K562 (cell line): ENCODE results near the gene MRPS5. TPM values are rescaled to one million over a fixed set of nuclear protein-coding genes. Genes with fewer than 3 reads are reported as not detected.

Experiments
- CBX3 ChIP-seq, 2 experiments: IDR thresholded peaks; 1 replicate in 1 of 2; 2 replicates in 1 of 2; pipeline ENCODE4 v1.6.1; 2012; ENCODE audit warnings: inconsistent platforms in 2 of 2, low read length in 2 of 2, borderline replicate concordance in 1 of 2, control low read depth in 1 of 2
- CBX5 ChIP-seq: IDR thresholded peaks from 2 replicates; pipeline ENCODE4 v1.6.1; 2014; ENCODE audit warnings: low read depth, borderline replicate concordance
- CHD1 ChIP-seq: fragments of 200-600 bp; sonication (generic); IDR thresholded peaks from one replicate; pipeline ENCODE4 v1.6.1; 2012; ENCODE audit warnings: mild to moderate bottlenecking, moderate library complexity, low read length, inconsistent platforms
- CREM ChIP-seq: IDR thresholded peaks from 2 replicates; pipeline ENCODE4 v1.6.1; 2014; ENCODE audit warnings: antibody characterized with exemption, low read depth
- E2F6 ChIP-seq, 2 experiments: IDR thresholded peaks; 2 replicates each; pipeline ENCODE4 v1.6.1; 2011; ENCODE audit warnings: borderline replicate concordance in 1 of 2, control low read depth in 1 of 2, low read depth in 1 of 2, low read length in 1 of 2, mild to moderate bottlenecking in 1 of 2, mixed read lengths in 1 of 2, moderate library complexity in 1 of 2; ENCODE audit not compliant: insufficient read depth in 1 of 2, insufficient read length in 1 of 2, poor library complexity in 1 of 2, severe bottlenecking in 1 of 2; ENCODE audit errors: extremely low read depth in 1 of 2
- GABPB1 ChIP-seq: sonication (generic); formaldehyde crosslinking; IDR thresholded peaks from 2 replicates; pipeline ENCODE4 v1.8.0; 2022; ENCODE audit warnings: mild to moderate bottlenecking, missing genetic modification reagents
- MLX ChIP-seq, 2 experiments: fragments of 450-650 bp in 1 of 2; sonication (generic) in 1 of 2; formaldehyde crosslinking; conservative IDR thresholded peaks; 2 replicates each; pipeline versions ENCODE4 v1.4.0 to v1.8.1; 2020 to 2022; ENCODE audit warnings: mild to moderate bottlenecking in 1 of 2, missing genetic modification reagents in 1 of 2
- MNT ChIP-seq, 2 experiments: fragments of 450-650 bp; conservative IDR thresholded peaks; 2 replicates each; pipeline ENCODE4 v1.6.1; 2017; ENCODE audit warnings: mild to moderate bottlenecking in 2 of 2, moderate library complexity in 2 of 2
- PBX2 ChIP-seq, 2 experiments: IDR thresholded peaks in 1 of 2; conservative IDR thresholded peaks in 1 of 2; 2 replicates each; pipeline ENCODE4 v1.6.1; 2016; ENCODE audit warnings: low read depth in 2 of 2, mild to moderate bottlenecking in 1 of 2, missing compliant biosample characterization in 1 of 2, missing genetic modification characterization in 1 of 2, moderate library complexity in 1 of 2
- RB1 ChIP-seq: fragments of 450-650 bp; IDR thresholded peaks from 2 replicates; pipeline ENCODE4 v1.6.1; 2017; ENCODE audit warnings: low read depth, mild to moderate bottlenecking
- RBBP5 ChIP-seq: fragments of 200-600 bp; sonication (generic); IDR thresholded peaks from 2 replicates; pipeline ENCODE4 v1.6.1; 2012; ENCODE audit warnings: borderline replicate concordance, mild to moderate bottlenecking, low read length, control low read depth, inconsistent platforms; ENCODE audit not compliant: insufficient read depth, poor library complexity, severe bottlenecking
- RBM14 ChIP-seq: fragments of 200-400 bp; formaldehyde crosslinking; IDR thresholded peaks from 2 replicates; pipeline ENCODE4 v1.6.1; 2018; ENCODE audit warnings: low read depth, mild to moderate bottlenecking, low read length, moderate library complexity, borderline replicate concordance; ENCODE audit not compliant: insufficient read depth
- RBM25 ChIP-seq: fragments of 200-400 bp; formaldehyde crosslinking; IDR thresholded peaks from 2 replicates; pipeline ENCODE4 v1.6.1; 2018; ENCODE audit warnings: low read length, low read depth, moderate library complexity; ENCODE audit not compliant: severe bottlenecking
- SP1 ChIP-seq: sonication (generic); formaldehyde crosslinking; IDR thresholded peaks from 2 replicates; pipeline ENCODE4 v1.8.1; 2022; ENCODE audit warnings: mild to moderate bottlenecking, missing genetic modification reagents
- ZFP36 ChIP-seq: fragments of 150-350 bp; IDR thresholded peaks from 2 replicates; pipeline ENCODE4 v1.6.1; 2018; ENCODE audit warnings: low read length, low read depth; ENCODE audit not compliant: partially characterized antibody
- ZFX ChIP-seq: sonication (generic); formaldehyde crosslinking; IDR thresholded peaks from 2 replicates; pipeline ENCODE4 v1.8.0; 2022; ENCODE audit warnings: mild to moderate bottlenecking, missing genetic modification reagents, moderate library complexity
- ZNF23 ChIP-seq: fragments of 250-450 bp; sonication (Bioruptor Pico); IDR thresholded peaks from 2 replicates; pipeline ENCODE4 v1.4.0; 2020; ENCODE audit warnings: mild to moderate bottlenecking
- polyA plus RNA-seq, 8 experiments: library from polyadenylated mRNA; depleted of rRNA in 4 of 8; stranded (reverse) in 5 of 8; unstranded in 3 of 8; fragments of >200 nt; fragmentation: Nextera tagmentation in 2 of 8; fragmentation: Illumina TruSeq in 1 of 8; extraction: Ambion mirVana in 2 of 8; extraction: Trizol in 1 of 8; gene quantifications; 2 replicates each; pipeline versions ENCODE4 v1.2.1 to v1.2.3, GENCODE V29; 2011 to 2014; ENCODE audit warnings: inconsistent platforms in 1 of 8, missing spikeins in 1 of 8
- total RNA-seq, 7 experiments: library from RNA; depleted of rRNA in 6 of 7; stranded (reverse); fragments of >200 nt in 6 of 7; fragmentation: Illumina TruSeq in 2 of 7; extraction: Trizol in 2 of 7; gene quantifications; 2 replicates each; pipeline versions ENCODE4 v1.2.1 to v1.2.3, GENCODE V29; 2011 to 2021; ENCODE audit warnings: low replicate concordance in 1 of 7

Gene MRPS5
- total and polyA plus RNA-seq, 9 of the 15 experiments (the other 6 are each of a cell fraction or from before 2014, with no cell fraction given): 85.0 to 162 (median 118) TPM

- TF ChIP-seq RBBP5 (peak; percentile 98), CREM (peak; percentile 29; the same call in 1 of the 2 replicates), CBX3 (IDR thresholded peaks at IDR 0.05; ENCODE audit: borderline replicate concordance in 1 of 2, low read length in 2 of 2) (peak in 1 of 2 experiments; percentile 52; a peak in 1 of 3 replicates), SP1 (CRISPR knock-in tag) (peak; percentile 76), RBM25 (peak; percentile 99), CHD1 (peak; percentile 36), RBM14 (no peak), MNT (conservative IDR thresholded peaks at IDR 0.05) (peak; percentile 35 to 79; a peak in 3 of 4 replicates), MLX (CRISPR knock-in tag; conservative IDR thresholded peaks at IDR 0.05) (no peak), CBX5 (0 out of 2 replicates have a peak, but pooled peaks have one; percentile 34), GABPB1 (CRISPR knock-in tag) (peak; percentile 75), PBX2 (CRISPR knock-in tag; IDR thresholded peaks at IDR 0.05; ENCODE audit: low read depth) (no peak), PBX2 (tag; conservative IDR thresholded peaks at IDR 0.05; ENCODE audit: low read depth) (no peak), ZFX (peak; percentile 95), ZFP36 (peak; percentile 97), ZNF23 (CRISPR knock-in tag) (no peak), E2F6 (IDR thresholded peaks at IDR 0.05; ENCODE audit: borderline replicate concordance in 1 of 2, extremely low read depth in 1 of 2, insufficient read depth in 1 of 2, insufficient read length in 1 of 2, low read depth in 1 of 2, low read length in 1 of 2, poor library complexity in 1 of 2, severe bottlenecking in 1 of 2) (peak in 1 of 2 experiments; percentile 46), RB1 (peak; percentile 97)
These were observed at the start of gene MRPS5 (continued) for GRCh38 chr2:95121407-95122196.
